Left colon (tissue), 2 donors: ENCODE data around the gene DPP10. TPM values are rescaled to one million over a fixed set of nuclear protein-coding genes. Genes with fewer than 3 reads are reported as not detected.
"Not testable (repeated sequence)": the region's sequence is repeated elsewhere in the genome, so short reads cannot be mapped to it uniquely, and the experiment has no call there.

Experiments
- ATAC-seq: fragments of 200-7000 bp; cut with Tn5 transposase; one replicate; pipeline ENCODE4 v1.9.1; 2020; ENCODE audit warnings: mild to moderate bottlenecking, moderate library complexity
- DNase-seq, 2 donors: peaks; one replicate each; pipeline ENCODE4 v3.0.0-alpha.2; 2020
- intact Hi-C, 2 donors: fragments of 100-400 bp; cut with DNase I in 1 of 2; cut with micrococcal nuclease in 1 of 2; formaldehyde crosslinking; loops; one replicate each; pipeline versions ENCODE4 v1.11.2 to v1.14.0; 2022; cut with DNase I, micrococcal nuclease
- total RNA-seq, 2 donors: library from RNA; stranded (reverse); fragmentation: NEBNext Ultra II Directional; extraction: Animal tissue kit (Norgen Biotek cat#: 25700); gene quantifications; one replicate each; pipeline ENCODE4 v1.2.1, GENCODE V29; 2021
- donor health status: DM: no; HTN: no; CAD: no.
- donor health status: DM: yes; HTN: yes; CAD: no.

Gene DPP10
- total RNA-seq, 2 donors from 2014 or later, result 6.1 to 11.2 TPM

GRCh38 chr2:115011721-115012120 is 569.3 kb downstream of the DPP10 start:
- intact Hi-C loops, result no loop called here
- no peak for DNase-seq
- no peak for ATAC-seq

GRCh38 chr2:115022013-115022412 is 579.6 kb downstream of the DPP10 start:
- intact Hi-C loops, ATAC-seq, DNase-seq: not testable (repeated sequence)

- ATAC-seq (no peak), DNase-seq (no peak)
- intact Hi-C loops, result no loop called here
Observed at GRCh38 chr2:115034801-115035200, 592.4 kb downstream of the DPP10 start.

- no peak for DNase-seq
Observed at GRCh38 chr2:115036818-115037217, 594.4 kb downstream of the DPP10 start.

GRCh38 chr2:115057473-115057872 is 615.0 kb downstream of the DPP10 start:
- intact Hi-C loops, result no loop called here
- no peak for ATAC-seq
- no peak for DNase-seq

More at GRCh38 chr2:115036818-115037217, 594.4 kb downstream of the DPP10 start:
- no peak for ATAC-seq
- intact Hi-C loops, result no loop called here

- ATAC-seq (no peak), DNase-seq (no peak)
- intact Hi-C loops, result no loop called here
Observed at GRCh38 chr2:115070002-115070401, 627.6 kb downstream of the DPP10 start.

GRCh38 chr2:115071534-115071933 is 629.1 kb downstream of the DPP10 start:
- intact Hi-C loops, result no loop called here
- ATAC-seq, result peak; percentile 67
- peak; percentile 24 to 25 for DNase-seq

GRCh38 chr2:115075800-115076199 is 633.4 kb downstream of the DPP10 start:
- ATAC-seq, result no peak
- DNase-seq, result no peak
- intact Hi-C loops, result no loop called here

- intact Hi-C loops, result no loop called here
- ATAC-seq, result no peak
- DNase-seq, result no peak
Observed at GRCh38 chr2:115077626-115078025, 635.2 kb downstream of the DPP10 start.

GRCh38 chr2:115083225-115083624 is 640.8 kb downstream of the DPP10 start:
- no peak for ATAC-seq

GRCh38 chr2:115083711-115084110 is 641.3 kb downstream of the DPP10 start:
- intact Hi-C loops, result no loop called here
- ATAC-seq, result peak; percentile 78
- no peak for DNase-seq

More at GRCh38 chr2:115083225-115083624, 640.8 kb downstream of the DPP10 start:
- intact Hi-C loops, result no loop called here
- DNase-seq, result no peak

GRCh38 chr2:115084446-115084845 is 642.0 kb downstream of the DPP10 start:
- DNase-seq, result no peak
- intact Hi-C loops, result no loop called here
- ATAC-seq, result no peak

- ATAC-seq, DNase-seq, intact Hi-C loops: not testable (repeated sequence)
Observed at GRCh38 chr2:115086051-115086620, 643.7 kb downstream of the DPP10 start.

GRCh38 chr2:115094441-115094840 is 652.0 kb downstream of the DPP10 start:
- intact Hi-C loops, result no loop called here
- ATAC-seq (no peak), DNase-seq (no peak)

GRCh38 chr2:115105966-115106365 is 663.5 kb downstream of the DPP10 start:
- ATAC-seq (no peak), DNase-seq (no peak)
- intact Hi-C loops, result no loop called here

GRCh38 chr2:115115135-115115534 is 672.7 kb downstream of the DPP10 start:
- ATAC-seq, result no peak
- DNase-seq, result no peak
- intact Hi-C loops, result no loop called here

GRCh38 chr2:115118306-115118705 is 675.9 kb downstream of the DPP10 start:
- intact Hi-C loops, result no loop called here
- DNase-seq (no peak), ATAC-seq (no peak)

GRCh38 chr2:115119086-115119485 is 676.6 kb downstream of the DPP10 start:
- DNase-seq (no peak), ATAC-seq (no peak)
- intact Hi-C loops, result no loop called here

- ATAC-seq, result peak; percentile 31
- no peak for DNase-seq
- intact Hi-C loops, result no loop called here
Observed at GRCh38 chr2:115122701-115123100, 680.3 kb downstream of the DPP10 start.

GRCh38 chr2:115124817-115125216 is 682.4 kb downstream of the DPP10 start:
- intact Hi-C loops, result no loop called here
- ATAC-seq, result peak; percentile 64

GRCh38 chr2:115129536-115129935 is 687.1 kb downstream of the DPP10 start:
- ATAC-seq (no peak), DNase-seq (no peak)
- intact Hi-C loops, result no loop called here

More at GRCh38 chr2:115124817-115125216, 682.4 kb downstream of the DPP10 start:
- DNase-seq, result no peak
